GM23338 (cell line): ENCODE data around the gene HPDL. TPM values are rescaled to one million over a fixed set of nuclear protein-coding genes. Genes with fewer than 3 reads are reported as not detected.

Experiments used
- ATAC-seq: fragments of 200-7000 bp; cut with Tn5 transposase; 3 replicates; pipeline ENCODE4 v1.9.1; 2020
- DNase-seq: peaks from one replicate; pipeline ENCODE4 v3.0.0-alpha.2; 2015; ENCODE audit warnings: low spot score
- H2AFZ ChIP-seq: fragments of 200-600 bp; sonication (generic); 2 replicates; pipeline ENCODE4 v1.8.0; 2016; ENCODE audit warnings: antibody characterized with exemption, mild to moderate bottlenecking, moderate library complexity
- H3F3A ChIP-seq: fragments of 200-600 bp; sonication (generic); replicated peaks from 2 replicates; pipeline ENCODE4 v1.8.0; 2017; ENCODE audit warnings: antibody characterized with exemption, mixed run types, low read depth
- H3K27ac ChIP-seq: fragments of 200-600 bp; sonication (generic); 2 replicates; pipeline ENCODE4 v1.6.1; 2016; ENCODE audit warnings: low read depth
- H3K27me3 ChIP-seq: fragments of 200-600 bp; sonication (generic); 2 replicates; pipeline ENCODE4 v1.8.0; 2016; ENCODE audit warnings: mild to moderate bottlenecking, mixed run types, moderate library complexity; ENCODE audit not compliant: insufficient read depth
- H3K36me3 ChIP-seq: fragments of 200-600 bp; sonication (generic); 2 replicates; pipeline ENCODE4 v1.8.0; 2016; ENCODE audit warnings: mild to moderate bottlenecking; ENCODE audit not compliant: insufficient read depth
- H3K4me1 ChIP-seq: fragments of 200-600 bp; sonication (generic); 2 replicates; pipeline ENCODE4 v1.8.0; 2016; ENCODE audit warnings: mild to moderate bottlenecking, moderate library complexity; ENCODE audit not compliant: insufficient read depth
- H3K4me2 ChIP-seq: fragments of 200-600 bp; sonication (generic); 2 replicates; pipeline ENCODE4 v1.7.1; 2017; ENCODE audit warnings: mixed run types
- H3K4me3 ChIP-seq: fragments of 200-600 bp; sonication (generic); 2 replicates; pipeline ENCODE4 v1.6.1; 2016; ENCODE audit warnings: mixed run types
- H3K79me2 ChIP-seq: fragments of 200-600 bp; sonication (generic); replicated peaks from 2 replicates; pipeline ENCODE4 v1.8.0; 2017; ENCODE audit warnings: mild to moderate bottlenecking; ENCODE audit not compliant: insufficient read depth
- H3K9me2 ChIP-seq: fragments of 200-600 bp; sonication (generic); 2 replicates; pipeline ENCODE4 v1.8.0; 2017; ENCODE audit not compliant: insufficient read depth
- H4K20me1 ChIP-seq: fragments of 200-600 bp; sonication (generic); replicated peaks from 2 replicates; pipeline ENCODE4 v1.8.0; 2017; ENCODE audit warnings: mild to moderate bottlenecking; ENCODE audit not compliant: insufficient read depth
- H3K27ac Mint-ChIP-seq: 2 replicates; pipeline ENCODE4 v1.8.0; 2020; ENCODE audit warnings: inconsistent platforms, mild to moderate bottlenecking, moderate library complexity, mixed read lengths
- H3K27me3 Mint-ChIP-seq: 3 replicates; pipeline ENCODE4 v1.8.0; 2022; ENCODE audit warnings: low read depth, mild to moderate bottlenecking, moderate library complexity, mixed read lengths, inconsistent platforms; ENCODE audit not compliant: insufficient read depth, poor library complexity
- H3K36me3 Mint-ChIP-seq: 3 replicates; pipeline ENCODE4 v1.8.0; 2021; ENCODE audit warnings: low read depth, mild to moderate bottlenecking, inconsistent platforms, moderate library complexity, mixed read lengths
- H3K4me1 Mint-ChIP-seq: 3 replicates; pipeline ENCODE4 v1.8.0; 2020; ENCODE audit warnings: mild to moderate bottlenecking, inconsistent platforms, mixed read lengths
- H3K4me3 Mint-ChIP-seq: 3 replicates; pipeline ENCODE4 v1.8.0; 2021; ENCODE audit warnings: moderate library complexity, mild to moderate bottlenecking, inconsistent platforms, mixed read lengths
- H3K9me3 Mint-ChIP-seq: 3 replicates; pipeline ENCODE4 v1.8.0; 2020; ENCODE audit warnings: moderate library complexity, mild to moderate bottlenecking, inconsistent platforms, mixed read lengths
- CREB1 ChIP-seq: fragments of 250-450 bp; sonication (Bioruptor Pico); IDR thresholded peaks from 2 replicates; pipeline ENCODE4 v1.5.0; 2020; ENCODE audit warnings: low read depth, mild to moderate bottlenecking, moderate library complexity
- ETS1 ChIP-seq: IDR thresholded peaks from 2 replicates; pipeline ENCODE4 v1.6.1; 2016; ENCODE audit warnings: antibody characterized with exemption
- EZH2 ChIP-seq: fragments of 200-600 bp; sonication (generic); IDR thresholded peaks from one replicate; pipeline ENCODE4 v1.8.0; 2017; ENCODE audit warnings: antibody characterized with exemption, mild to moderate bottlenecking, low read depth; ENCODE audit not compliant: unreplicated experiment
- EZH2phosphoT487 ChIP-seq: fragments of 200-600 bp; sonication (generic); IDR thresholded peaks from one replicate; pipeline ENCODE4 v1.8.1; 2018; ENCODE audit warnings: antibody characterized with exemption; ENCODE audit not compliant: unreplicated experiment
- JUNB ChIP-seq: IDR thresholded peaks from one replicate; pipeline ENCODE4 v1.6.1; 2016; ENCODE audit warnings: antibody characterized with exemption; ENCODE audit not compliant: unreplicated experiment
- NANOG ChIP-seq: IDR thresholded peaks from 2 replicates; pipeline ENCODE4 v1.6.1; 2016; ENCODE audit warnings: antibody characterized with exemption, borderline replicate concordance
- STAT1 ChIP-seq: IDR thresholded peaks from one replicate; pipeline ENCODE4 v1.6.1; 2016; ENCODE audit warnings: antibody characterized with exemption; ENCODE audit not compliant: unreplicated experiment
- ZNF114 ChIP-seq: fragments of 250-450 bp; sonication (Bioruptor Pico); IDR thresholded peaks from 2 replicates; pipeline ENCODE4 v1.5.0; 2020; ENCODE audit warnings: mild to moderate bottlenecking, moderate library complexity
- ZNF462 ChIP-seq: fragments of 250-450 bp; sonication (Bioruptor Pico); IDR thresholded peaks from 2 replicates; pipeline ENCODE4 v1.5.0; 2020; ENCODE audit warnings: mild to moderate bottlenecking, moderate library complexity
- polyA plus RNA-seq: library from polyadenylated mRNA; unstranded; fragments of >200 nt; fragmentation: Nextera tagmentation; extraction: Ambion mirVana; gene quantifications from 2 replicates; pipeline ENCODE4 v1.2.1, GENCODE V29; 2016
- total RNA-seq: library from RNA; depleted of rRNA; stranded (reverse); fragments of >200 nt; shearing (Covaris generic); gene quantifications from 2 replicates; pipeline ENCODE4 v1.2.3, GENCODE V29; 2014

The HPDL gene
- total and polyA plus RNA-seq, 2 experiments from 2014 or later, result 36.5 to 82.1 TPM

DNA sequence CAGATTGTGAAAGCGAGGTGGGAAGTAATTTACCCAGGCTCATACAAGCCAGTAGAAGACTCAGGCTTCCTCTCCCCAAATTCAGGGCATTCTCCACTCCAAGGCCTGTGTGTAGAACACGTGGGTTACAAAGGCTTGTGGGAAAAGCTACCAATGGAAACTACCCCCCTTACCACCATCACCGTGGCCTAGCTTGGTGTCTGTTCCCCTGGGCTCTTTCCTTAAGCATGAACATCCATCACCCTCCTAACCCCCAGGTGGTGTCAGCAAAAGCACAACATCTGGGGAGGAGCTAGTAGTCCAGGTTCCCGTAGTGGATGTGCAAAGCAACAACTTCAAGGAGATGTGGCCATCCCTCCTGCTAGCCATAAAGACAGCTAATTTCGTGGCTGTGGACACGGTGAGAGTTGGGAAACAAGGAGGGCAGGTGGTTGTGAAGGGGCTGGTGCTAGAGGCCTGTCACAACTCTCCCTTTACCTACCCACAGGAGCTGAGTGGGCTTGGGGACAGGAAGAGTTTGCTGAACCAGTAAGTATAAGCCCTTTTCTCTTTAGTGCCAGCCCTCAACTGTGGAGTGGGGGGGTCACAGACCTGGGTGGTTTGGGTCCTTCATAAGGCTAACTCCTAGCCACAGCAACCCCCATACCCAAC, 14.2 kb downstream of the HPDL start (continued):
- TF ChIP-seq ZNF462 (CRISPR knock-in tag), result no peak
- TF ChIP-seq EZH2phosphoT487, result no peak
- no peak for TF ChIP-seq STAT1
- no peak for TF ChIP-seq JUNB
- TF ChIP-seq EZH2, result no peak
- no peak for TF ChIP-seq ZNF114 (CRISPR knock-in tag)
- no peak for TF ChIP-seq NANOG

- H3K27me3 ChIP-seq, result no peaks in the 10 kb centered on the region
- Mint-ChIP-seq H3K4me3 (no peak overlapping the region), H3K27ac (no peak overlapping the region), H3K27me3 (peaks cover 4% of the 10 kb centered on the region), H3K36me3 (peaks cover 52% of the 10 kb centered on the region), H3K4me1 (peaks cover 4% of the 10 kb centered on the region), H3K9me3 (no peaks in the 10 kb centered on the region)
- H3K4me2 ChIP-seq, result no peak overlapping the region
- H3K9me2 ChIP-seq, result no peaks in the 10 kb centered on the region
- H3K36me3 ChIP-seq, result peaks cover 7% of the 10 kb centered on the region
- H3K4me1 ChIP-seq, result peaks cover 9% of the 10 kb centered on the region
- H3K27ac ChIP-seq, result no peak overlapping the region
- no peak overlapping the region for H2AFZ ChIP-seq
- DNase-seq (no peak), ATAC-seq (no peak)
- 0 out of 2 replicates have a peak, but pooled peaks cover 7% of the 10 kb centered on the region for H3F3A ChIP-seq
- H3K4me3 ChIP-seq, result no peak overlapping the region
- no peaks in the 10 kb centered on the region; the same call in none of the 2 replicates for H4K20me1 ChIP-seq
- H3K79me2 ChIP-seq, result peaks cover 17% of the 10 kb centered on the region
- TF ChIP-seq EZH2phosphoT487 (no peak), NANOG (no peak), ETS1 (no peak), CREB1 (CRISPR knock-in tag) (no peak)
Measured at GRCh38 chr1:45344499-45344898, 17.8 kb downstream of the HPDL start.
